MV-4-11 (cell line): ENCODE measurements around the gene TRIM25.
"Not testable (repeated sequence)": the region's sequence is repeated elsewhere in the genome, so short reads cannot be mapped to it uniquely, and the experiment has no call there.

Source experiments
- DNase-seq: peaks from one replicate; lab custom pipeline; 2025; lab: John Stamatoyannopoulos, UW

TRIM25 gene, protein sequence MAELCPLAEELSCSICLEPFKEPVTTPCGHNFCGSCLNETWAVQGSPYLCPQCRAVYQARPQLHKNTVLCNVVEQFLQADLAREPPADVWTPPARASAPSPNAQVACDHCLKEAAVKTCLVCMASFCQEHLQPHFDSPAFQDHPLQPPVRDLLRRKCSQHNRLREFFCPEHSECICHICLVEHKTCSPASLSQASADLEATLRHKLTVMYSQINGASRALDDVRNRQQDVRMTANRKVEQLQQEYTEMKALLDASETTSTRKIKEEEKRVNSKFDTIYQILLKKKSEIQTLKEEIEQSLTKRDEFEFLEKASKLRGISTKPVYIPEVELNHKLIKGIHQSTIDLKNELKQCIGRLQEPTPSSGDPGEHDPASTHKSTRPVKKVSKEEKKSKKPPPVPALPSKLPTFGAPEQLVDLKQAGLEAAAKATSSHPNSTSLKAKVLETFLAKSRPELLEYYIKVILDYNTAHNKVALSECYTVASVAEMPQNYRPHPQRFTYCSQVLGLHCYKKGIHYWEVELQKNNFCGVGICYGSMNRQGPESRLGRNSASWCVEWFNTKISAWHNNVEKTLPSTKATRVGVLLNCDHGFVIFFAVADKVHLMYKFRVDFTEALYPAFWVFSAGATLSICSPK

GRCh38 chr17:56913867-56914580 lies at the start of gene TRIM25:
Gene TRIM25, minus strand, starts transcription at chr17:56914049. Its CDS starts 61 bp downstream, at chr17:56913988.
- DNase-seq, result peak; percentile 89

DNA sequence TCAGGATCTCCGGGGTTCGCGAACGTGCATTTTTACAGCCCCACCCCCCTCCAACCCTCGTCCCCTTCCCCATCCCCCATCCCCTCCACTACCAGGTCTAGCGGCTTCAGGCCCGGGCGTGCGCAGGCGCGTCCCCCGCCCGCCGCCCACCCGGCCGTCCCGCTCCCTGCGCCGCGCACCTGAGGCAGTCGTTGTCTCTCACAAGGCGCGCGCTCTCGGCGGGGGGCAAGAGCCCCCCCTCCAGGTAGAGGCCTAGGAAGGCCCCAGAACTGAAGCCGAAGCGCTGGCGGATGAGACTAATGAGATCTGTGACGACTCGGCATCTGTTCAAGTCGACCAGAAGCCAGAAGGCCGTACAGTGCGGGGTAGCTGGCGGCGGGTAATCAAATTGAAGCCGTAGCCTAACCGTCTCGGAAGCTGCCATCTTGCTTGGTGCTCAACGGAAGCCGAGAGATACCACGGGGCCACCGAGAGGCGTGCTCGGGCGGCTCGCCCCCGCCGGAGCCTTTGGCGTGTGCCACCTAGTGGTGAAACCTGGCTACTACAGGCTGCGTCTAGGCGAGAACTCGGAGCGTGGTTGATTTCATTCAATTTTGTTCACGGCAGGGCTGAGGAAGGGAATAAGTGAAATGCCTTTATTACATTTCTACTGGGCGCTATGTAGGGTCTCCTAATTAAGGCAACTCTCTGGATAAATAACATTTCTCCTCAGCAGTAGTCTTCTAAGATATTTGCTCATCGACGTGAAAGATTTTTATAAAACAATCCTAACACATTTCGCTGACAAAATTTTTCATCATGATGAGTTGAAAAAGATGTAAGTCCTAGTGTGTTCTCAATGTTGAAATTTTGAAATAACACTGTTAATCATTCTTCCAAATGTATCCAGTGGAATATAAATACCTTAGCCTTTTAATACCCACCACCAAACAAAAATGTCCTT lies 47.0 kb upstream of the TRIM25 start, which contains the start of gene COIL:
TSS of gene COIL (minus strand) at position 455 of the 943 bp plus-strand sequence. CDS start at position 424, 31 bp downstream.
- peak; percentile 75 for DNase-seq

- no peak for DNase-seq
Measured at GRCh38 chr17:56956992-56957391, 43.1 kb upstream of the TRIM25 start.

- DNase-seq, result no peak
Measured at GRCh38 chr17:56949595-56949994, 35.7 kb upstream of the TRIM25 start.

- no peak for DNase-seq
Measured at GRCh38 chr17:56948491-56948890, 34.6 kb upstream of the TRIM25 start.

DNA sequence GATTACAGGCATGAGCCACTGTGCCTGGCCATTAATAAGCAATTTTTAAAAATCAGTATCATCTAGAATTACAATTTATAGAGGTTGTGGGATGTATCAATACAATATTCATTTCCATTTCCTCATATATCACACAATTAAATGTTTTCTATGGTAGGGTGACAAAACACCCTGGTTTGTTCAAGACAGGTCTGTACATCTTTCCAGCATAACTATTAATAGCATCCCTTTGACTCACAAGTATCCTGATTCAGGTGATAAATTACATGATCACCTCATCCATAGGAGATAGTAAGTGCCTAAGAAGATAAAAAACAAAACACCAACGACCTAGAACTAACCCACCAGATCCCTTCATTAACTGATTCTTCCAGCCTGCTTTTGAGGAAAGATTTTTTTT lies 33.9 kb upstream of the TRIM25 start:
- no peak for DNase-seq

DNA sequence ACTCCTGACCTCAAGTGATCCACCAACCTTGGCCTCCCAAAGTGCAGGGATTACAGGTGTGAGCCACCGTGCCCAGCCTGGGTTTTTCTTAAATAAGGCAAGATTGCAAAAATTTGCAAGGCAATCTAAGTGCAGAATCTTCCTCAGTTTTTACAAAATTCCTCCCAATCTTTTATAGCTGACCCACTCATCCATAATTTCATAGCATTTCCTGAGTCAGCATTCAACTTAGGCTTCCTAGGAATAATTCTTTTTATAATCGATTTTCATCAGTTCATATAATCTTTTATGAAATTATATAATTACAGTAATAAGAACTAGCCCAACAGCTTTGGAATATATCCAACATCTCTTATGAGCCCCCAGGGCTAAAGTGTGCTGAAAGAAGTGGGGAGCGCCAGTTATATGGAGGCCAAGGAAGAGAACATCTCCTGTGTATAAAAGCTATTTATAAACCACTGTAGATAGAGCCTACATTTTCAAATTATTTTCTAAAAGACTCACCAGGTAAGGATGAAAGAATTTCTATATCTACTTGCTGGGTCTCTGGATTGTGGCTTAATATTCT lies 32.2 kb upstream of the TRIM25 start:
- DNase-seq, result no peak

DNA sequence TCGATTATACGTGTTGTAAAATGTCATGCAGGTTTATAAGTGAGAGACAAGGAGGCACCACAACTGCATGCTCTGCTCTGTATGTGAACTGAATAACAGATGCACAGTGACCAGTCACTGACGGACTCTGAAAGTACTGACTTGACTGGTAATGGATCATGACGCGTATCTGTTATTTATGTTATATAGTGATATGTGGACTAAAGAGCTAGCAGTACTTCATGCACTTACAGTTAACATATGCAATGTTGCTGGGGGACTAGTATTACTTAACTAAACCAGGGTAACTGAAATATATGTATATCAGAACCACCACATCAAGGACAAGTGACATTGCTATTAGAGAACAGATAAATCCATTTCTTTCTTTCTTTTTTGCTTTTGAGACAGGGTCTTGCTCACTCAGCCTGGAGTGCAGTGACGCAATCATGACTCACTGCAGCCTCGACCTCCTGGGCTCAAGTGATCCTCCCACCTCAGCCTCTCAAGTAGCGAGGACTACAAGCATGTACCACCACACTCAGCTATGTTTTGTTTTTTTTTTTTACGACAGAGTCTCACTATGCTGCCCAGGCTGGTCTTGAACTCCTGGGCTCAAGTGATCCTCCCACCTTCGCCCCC lies 29.8 kb upstream of the TRIM25 start:
- no peak for DNase-seq

GRCh38 chr17:56939869-56940484 lies 26.1 kb upstream of the TRIM25 start:
- DNase-seq, result peak; percentile 84

DNA sequence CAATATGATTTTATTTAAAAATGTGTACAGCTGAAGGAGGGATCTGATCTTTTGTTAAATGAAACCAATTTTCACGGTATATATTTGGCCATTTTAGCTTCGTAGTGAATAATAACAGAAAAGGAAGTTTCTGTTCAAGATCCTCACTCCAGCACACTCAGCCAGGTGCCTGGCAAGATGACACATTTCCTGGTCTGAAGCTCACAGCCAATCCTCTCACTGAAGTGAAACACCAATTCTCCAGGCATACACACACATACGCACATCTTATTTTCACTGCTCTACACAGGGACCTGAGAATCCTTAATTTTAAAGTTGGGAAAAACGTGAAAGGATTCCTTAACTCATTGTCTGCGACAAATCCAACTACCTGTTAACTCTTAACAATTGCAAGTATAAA lies 24.4 kb upstream of the TRIM25 start:
- not testable (repeated sequence) for DNase-seq

GRCh38 chr17:56937687-56938086 lies 23.8 kb upstream of the TRIM25 start:
- no peak for DNase-seq

DNA sequence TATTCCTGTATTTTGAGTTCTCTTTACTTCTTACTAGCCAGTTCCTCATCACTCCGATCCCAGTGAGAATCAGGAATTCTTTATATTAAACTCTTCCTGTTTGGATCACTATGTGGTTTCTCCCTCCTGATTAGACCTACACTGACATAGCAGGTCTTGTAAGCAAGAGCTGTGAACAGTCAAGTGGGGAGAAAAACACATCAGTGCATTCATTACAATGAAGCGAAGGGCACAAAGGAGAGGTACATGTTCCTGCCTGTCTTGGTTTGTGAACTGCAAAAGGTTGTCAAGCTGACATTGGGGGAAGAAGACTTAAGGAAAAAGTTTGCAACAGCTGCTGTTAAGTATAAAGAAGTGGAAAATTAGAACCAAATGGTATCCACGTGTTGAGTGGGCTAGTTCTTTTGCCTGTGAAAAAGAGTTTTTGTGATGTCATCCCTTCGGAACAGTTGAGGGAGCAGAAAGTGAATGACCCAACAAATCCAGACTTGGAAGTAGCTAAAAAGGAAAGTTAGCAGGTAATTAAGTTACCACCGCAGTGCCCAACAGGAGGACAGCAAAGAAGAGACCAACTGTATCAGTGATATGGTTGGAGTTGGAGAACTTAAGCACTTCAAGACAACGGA lies 23.0 kb upstream of the TRIM25 start:
- no peak for DNase-seq

DNA sequence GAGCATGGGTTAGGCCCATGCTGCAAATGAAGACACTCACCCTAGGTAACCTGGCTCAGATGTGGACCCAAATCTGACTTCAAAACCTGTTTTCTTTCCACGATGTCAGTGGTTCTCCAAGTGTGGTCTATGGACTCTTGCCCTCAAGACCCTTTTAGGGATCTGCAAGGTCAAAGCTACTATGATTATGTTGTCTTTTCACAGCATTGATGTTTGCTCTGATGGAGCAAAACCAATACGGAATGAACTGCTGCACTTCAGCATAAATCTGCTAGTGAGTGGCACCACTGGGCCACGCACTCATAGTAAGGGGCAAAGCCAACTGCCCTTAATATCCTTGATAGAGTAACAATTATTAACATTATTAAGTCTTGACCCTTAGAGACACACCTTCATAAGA lies 21.6 kb upstream of the TRIM25 start:
- no peak for DNase-seq

DNA sequence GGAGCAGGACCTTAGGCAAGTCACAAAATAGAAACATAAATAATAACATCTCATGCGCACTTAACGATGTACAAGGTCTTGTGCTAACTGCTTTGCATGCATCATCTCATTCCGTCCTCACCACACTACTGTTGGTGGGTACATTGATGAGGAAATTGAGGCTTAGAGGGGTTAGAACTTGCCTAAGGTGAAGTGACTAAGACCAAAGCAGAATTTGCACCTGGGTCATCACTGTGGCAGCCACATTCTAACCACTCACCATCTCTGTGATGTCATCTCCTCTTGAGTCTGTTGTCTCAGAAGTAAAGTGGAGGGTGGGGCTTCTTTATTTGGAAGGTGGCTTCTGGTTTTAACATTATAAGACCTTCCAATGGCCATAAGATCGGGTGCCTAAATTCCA lies 20.4 kb upstream of the TRIM25 start:
- DNase-seq, result peak; percentile 44

GRCh38 chr17:56933868-56934267 lies 20.0 kb upstream of the TRIM25 start:
- DNase-seq, result no peak

DNA sequence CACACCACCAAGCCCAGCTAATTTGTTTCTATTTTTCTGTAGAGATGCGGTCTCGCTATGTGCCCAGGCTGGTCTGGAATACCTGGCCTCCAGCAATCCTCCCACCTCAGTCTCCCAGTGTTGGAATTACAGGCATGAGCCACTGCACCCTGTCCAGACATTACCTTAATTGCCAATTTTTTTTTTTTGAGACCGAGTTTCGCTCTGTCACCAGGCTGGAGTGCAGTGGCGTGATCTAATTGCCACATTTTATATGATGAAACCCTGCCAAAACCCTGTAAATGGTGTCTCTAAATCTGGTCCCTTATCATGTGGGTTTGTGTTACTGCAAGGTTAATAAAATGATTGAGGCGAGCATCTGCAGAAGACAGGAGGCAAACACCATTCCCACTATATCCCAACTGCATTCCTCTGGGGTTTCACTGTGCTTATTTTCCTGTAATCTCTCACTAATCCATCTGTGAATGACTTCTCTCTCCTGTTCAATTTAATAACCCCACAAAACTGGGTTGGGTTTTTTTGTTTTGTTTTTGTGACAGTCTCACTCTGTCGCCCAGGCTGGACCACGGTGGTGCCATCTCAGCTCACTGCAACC lies 19.4 kb upstream of the TRIM25 start:
- DNase-seq, result no peak

DNA sequence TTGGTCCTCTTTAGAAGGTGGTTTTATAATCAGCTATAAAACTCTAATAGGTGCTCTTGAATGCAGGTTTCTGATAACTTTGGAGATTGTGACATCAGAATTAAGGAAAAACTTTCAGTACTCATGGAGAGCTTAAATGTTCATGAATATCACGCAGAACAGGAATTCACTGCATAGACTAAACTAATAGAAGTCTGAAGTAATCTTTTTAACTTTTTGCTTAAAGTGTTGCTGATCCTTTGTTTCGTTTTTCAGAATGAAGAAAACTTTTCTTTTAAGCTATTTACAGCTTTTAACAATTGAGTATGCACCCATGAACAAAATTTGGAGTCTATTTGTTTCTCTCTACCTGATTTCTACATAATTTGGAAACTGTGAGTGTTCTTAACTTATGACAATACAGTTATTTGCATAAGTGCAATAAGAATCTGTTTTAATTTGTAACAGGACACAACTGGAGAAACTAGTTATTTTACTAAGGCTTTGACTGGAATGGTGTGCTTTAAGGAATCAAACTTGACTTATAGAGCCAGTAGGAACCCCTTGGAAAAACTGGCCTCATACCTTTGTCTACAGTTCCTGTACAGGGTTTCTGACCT lies 17.0 kb upstream of the TRIM25 start:
- no peak for DNase-seq

DNA sequence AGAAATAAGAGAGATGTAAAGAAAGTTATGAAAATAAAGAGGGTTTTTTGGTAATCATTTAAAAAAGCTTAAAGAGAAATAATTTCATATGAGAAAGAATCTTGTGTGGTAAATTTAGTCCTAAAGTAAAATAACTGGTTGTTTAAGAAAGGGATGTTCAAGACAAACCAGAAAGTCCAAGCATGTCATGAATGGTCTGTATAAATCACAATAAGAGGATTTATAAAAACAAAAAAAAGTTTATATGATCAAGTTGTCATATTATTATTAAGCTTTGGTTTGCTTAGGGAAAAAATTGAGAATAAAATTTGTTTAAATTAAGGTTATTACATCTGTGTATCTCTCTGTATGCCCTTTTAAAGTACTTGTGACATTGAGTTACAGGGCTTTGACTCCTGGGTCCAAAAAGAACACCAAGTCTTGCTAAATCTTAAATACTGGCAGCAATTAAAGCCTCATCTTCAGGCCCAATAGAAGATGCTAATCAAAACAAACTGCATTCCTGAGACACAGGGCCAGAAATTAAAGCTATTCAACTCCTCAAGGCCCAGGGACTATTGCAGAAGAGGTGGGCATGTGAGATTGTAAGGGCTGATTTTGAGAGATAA lies 15.6 kb upstream of the TRIM25 start:
- DNase-seq, result peak; percentile 25

GRCh38 chr17:56928586-56928985 lies 14.7 kb upstream of the TRIM25 start:
- no peak for DNase-seq
